A204.1 (cell line): ENCODE data around the gene LEMD1.
"Not testable (repeated sequence)": the region's sequence is repeated elsewhere in the genome, so short reads cannot be mapped to it uniquely, and the experiment has no call there.

Experiments
- FAIRE-seq: peaks from 2 replicates; lab custom pipeline; 2012; peaks lifted over from hg19 to GRCh38; lab: Jason Lieb, UNC

LEMD1 gene

GRCh38 chr1:205379056-205379455 is 42.8 kb downstream of the LEMD1 start:
- no peak for FAIRE-seq

DNA sequence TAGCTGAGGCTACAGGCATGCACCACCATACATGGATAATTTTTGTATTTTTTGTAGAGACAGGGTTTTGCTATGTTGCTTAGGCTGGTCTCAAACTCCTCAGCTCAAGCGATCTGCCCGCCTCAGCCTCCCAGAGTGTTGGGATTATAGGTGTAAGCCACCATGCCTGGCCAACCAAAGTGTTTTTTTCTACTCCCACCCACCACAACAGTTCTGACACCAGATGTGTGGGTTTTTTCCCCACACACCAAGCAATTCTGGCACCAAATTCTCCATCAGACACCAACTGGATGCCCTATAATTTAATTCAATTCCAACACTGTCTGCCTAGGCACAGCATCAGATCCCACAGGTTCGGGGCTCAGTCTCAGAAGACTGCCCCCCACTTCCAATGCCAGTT is 44.5 kb downstream of the LEMD1 start:
- no peak for FAIRE-seq

DNA sequence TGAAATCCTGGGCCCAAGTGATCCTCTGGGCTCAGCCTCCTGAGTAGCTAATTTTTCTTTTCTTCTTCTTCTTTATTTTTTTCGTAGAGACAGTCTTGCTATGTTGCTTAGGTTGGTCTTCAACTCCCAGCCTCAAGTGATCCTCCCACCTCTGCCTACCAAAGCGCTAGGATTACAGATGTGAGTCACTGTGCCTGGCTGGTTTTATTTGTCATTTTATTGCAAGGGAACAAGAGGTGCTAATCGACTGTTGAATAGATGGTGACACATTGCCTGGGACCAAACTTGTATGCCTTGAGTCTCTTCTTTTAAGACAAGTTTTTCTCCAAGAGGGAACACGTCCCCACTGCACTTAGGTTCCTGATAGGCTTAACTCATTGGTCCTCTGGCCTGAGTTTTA is 45.1 kb downstream of the LEMD1 start:
- FAIRE-seq = no peak

- FAIRE-seq = no peak
These were observed 45.9 kb downstream of the LEMD1 start for GRCh38 chr1:205375835-205376545.

DNA sequence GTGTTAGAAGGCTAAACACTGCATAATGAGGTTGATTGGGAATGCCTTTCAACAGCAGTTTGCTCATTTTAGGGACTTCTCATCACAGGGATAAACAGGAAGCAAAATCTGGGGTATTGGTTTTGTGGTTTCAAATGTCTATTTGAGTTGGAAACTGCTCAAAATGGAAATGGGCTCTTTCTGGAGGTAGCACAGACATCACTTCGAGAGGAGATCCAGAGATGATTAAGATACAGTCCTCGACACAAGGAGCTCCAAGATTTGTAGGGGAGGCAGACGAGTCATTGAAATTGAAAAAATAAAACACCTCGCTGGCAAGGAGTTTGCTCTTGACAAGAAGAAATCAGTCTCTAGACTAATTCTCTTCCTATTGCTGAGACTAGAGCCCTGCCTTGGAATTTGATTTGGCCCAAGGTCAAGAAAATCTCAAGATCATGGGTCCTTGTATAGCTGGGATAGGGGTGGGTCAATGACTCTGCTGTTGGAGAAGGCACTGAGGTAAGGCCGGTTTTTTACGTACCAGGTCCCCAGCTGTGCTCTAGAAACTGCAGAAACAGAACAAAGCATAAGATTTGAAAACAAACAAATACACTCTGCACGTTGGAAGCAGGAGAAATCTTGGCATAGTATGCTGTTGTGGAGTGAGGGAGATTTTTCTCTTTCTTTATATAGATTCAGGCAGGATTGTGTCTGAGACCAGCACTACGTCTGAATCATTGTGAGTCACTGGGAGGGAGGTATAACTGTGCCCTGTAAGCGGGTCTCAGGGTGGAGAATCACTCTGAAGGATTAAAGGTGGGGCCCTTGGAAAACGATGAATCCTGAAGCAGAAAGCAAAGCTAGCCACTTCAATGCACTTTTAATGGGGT is 47.4 kb downstream of the LEMD1 start:
- no peak for FAIRE-seq

DNA sequence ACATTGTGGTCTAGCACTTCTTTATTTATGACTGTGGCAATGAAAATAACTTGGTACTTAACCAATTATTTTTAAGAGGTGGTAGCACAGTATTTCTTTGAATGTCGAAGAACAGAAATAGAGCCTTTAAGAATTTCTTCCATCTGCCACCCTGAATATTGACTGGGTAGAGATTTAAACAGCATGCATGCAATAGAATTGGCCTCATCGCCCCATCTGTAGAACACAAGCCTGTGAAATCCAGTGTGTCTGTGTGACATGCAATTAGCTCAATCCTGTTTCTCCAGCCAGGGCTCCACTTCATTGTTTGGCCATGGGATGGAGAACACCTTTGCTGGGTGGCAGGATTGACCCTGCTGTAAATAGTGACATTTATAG is 48.1 kb downstream of the LEMD1 start:
- FAIRE-seq = no peak

GRCh38 chr1:205373022-205373797 is 48.6 kb downstream of the LEMD1 start:
- FAIRE-seq = no peak

DNA sequence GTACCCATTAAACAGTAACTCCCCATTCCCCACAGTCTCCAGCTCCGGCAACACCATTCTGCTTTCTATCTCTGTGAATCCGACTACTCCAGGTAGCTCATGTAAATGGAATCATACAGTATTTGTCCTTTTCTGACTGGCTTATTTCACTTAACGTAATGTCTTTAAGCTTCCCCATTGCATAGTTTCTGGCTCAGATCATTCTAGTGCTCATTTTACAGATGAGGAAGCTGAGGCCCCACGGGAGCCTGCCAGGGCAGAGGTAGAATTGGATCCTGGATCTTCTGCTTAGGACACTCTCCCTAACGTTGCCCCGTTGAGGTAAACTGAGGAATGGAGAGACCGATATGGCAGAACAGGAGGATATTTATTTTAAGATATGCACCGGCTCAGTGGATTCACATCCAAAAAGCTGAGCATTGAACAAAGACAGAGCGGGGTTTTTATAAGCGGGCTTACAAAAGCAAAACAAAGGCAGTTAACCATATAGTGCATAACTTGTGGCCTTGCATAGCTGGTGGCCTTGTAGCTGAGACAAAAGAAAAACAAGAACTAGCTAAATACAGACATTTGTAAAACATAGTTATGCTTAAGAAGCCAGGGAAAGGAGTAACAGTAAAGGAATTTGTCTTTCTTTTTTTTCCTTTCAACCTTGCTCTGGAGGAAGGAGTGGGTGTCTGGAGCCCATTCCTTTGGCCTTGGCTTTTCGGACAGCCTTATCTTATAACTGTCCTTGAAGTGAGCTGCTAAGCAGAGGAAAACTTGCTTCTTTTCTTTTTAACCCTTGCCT is 49.8 kb downstream of the LEMD1 start:
- FAIRE-seq = no peak

DNA sequence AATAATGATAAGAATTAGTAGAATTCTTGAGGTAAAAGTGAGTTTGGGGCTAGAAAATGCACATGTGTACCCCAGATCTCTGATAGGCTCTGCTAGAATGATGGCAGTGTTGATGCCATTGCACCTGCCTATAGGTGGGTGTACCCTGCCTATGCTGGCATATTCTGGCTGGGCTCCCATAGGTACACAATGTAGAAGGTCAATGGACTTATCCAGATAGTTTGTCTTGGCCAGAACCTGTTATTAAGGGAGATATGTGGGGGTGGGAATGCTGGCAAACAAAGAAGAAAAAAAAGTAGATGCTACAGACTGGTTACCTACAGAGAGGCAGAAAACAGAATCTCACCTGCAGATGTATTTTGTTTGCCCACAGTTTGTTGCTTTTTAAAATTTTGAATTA is 51.1 kb downstream of the LEMD1 start:
- FAIRE-seq = no peak

DNA sequence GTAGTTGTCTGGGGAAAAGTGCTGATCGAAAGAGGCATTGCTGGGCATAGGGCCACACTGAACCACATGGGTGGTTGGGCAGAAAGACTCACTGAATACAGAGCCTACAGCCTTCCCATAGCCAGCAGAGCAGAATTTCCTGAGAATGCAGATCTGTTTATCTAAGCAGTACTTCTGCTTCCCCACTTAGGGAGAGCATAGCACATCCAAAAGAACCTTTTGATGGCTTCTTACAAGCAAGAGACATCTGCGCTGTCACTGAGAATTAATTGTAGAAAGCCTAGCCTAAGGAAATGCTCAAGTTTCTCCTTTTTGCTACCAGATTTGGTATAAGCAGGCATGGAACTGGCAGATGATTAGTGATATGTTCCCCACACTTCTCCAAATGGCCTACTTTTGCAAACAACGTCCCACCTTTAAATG is 52.1 kb downstream of the LEMD1 start:
- FAIRE-seq = no peak

DNA sequence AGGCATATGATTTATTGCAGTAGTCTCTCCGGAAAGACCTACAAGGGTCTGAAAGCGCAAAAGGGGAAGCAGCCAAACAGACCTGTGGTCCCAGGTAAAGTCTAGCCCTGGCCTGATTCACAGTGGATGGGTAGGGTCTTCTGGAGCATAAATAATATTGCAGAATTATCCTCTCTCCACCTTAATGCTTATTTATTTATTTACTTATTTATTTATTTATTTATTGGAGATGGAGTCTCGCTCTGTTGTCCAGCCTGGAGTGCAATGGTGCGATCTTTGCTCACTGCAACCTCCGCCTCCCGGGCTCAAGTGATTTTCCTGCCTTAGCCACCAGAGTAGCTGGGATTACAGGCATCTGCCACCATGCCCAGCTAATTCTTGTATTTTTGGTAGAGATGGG is 53.4 kb downstream of the LEMD1 start:
- FAIRE-seq = no peak

DNA sequence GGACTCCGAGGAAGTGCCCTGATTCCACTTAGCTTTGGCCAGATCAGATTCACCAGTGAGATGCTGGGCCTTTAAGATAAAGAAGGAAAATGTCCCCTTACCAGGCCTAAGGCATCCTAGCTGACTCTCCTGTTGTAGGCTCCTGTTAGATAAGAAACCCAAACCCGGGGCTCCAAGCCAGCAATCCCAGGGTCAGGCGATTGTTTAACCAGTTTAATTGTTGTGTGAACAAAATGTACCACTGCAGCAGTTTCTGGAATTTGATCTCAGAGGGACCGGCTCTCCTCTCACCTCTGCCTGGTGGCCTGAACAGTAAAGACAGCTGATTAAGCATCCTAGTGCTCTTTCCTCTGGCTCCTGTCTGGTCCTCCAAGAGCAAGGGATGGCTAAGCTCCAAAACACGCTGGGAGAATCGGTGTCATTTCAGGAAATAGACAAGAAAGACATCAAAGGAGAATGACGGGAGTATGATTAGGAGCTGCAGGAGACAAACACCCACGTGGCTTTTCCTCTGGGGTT is 55.9 kb downstream of the LEMD1 start:
- FAIRE-seq = no peak

- FAIRE-seq = not testable (repeated sequence)
These were observed 56.8 kb downstream of the LEMD1 start for GRCh38 chr1:205365086-205365485.

- no peak for FAIRE-seq
These were observed 61.0 kb downstream of the LEMD1 start for GRCh38 chr1:205360891-205361290.

GRCh38 chr1:205359771-205360565 is 61.9 kb downstream of the LEMD1 start:
- FAIRE-seq = no peak

- FAIRE-seq = no peak
These were observed 63.3 kb downstream of the LEMD1 start for GRCh38 chr1:205358579-205358978.

DNA sequence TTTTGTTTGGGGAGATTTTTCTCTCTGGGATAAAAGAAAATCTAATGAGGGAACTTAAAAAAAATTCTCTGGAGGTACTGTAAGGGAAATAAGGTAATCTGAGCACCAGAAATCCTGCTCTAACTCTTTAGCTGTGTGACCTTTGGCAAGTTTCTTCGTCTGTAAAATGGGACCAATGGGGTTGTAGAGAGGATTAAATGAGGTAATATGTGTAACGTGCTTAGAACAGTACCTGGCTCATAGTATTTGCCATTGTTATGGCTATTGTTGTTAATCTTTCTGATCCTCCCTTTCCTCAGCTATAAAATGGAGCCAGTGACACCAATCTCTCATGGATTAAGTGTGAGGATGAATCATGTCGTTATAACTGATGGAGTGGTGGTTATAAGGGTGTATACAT is 64.3 kb downstream of the LEMD1 start:
- FAIRE-seq = no peak

DNA sequence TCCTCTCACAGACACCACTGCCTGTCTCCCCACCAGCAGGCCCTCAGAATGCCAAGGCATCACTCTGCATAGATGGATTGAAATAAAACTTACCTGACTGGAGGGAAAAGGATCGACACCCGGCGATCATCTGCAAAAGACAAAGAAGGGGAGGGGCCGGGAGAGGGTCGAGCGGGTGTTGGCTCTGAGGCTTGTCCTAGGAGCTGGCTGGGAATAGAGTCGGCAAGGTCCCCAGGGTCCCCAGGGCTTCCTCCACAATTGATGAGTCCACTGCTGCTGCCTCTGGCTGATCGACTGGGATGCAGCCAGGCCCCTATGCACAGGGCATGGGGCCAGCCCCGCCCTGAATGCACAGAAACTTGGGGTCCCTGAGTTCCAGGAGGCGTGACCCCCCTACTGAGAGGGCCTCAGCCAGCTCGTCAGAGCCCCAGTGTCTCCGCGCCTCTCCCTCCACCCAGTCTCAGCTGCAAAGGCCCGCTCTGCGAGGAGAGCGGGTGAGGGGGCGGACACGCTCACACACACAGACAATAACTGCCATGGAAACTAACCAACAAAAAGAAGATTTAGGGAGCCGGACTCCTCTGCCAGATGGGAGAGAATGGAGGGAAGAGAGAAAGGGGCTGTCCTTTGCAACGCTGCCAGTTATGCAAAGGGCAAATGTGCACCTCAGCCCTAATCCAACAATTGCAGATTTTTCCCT is 65.3 kb downstream of the LEMD1 start, which contains the start of gene KLHDC8A:
Gene KLHDC8A (minus strand): TSS at position 483 of the 700 bp plus-strand sequence. CDS start 13,318 bp downstream, outside the sequence.
- FAIRE-seq = no peak

- FAIRE-seq = no peak
These were observed 66.8 kb downstream of the LEMD1 start for GRCh38 chr1:205355075-205355453.
